OCI-M2 (cell line): ENCODE results near the gene MMP24.
"Not testable (repeated sequence)": the region's sequence is repeated elsewhere in the genome, so short reads cannot be mapped to it uniquely, and the experiment has no call there.

Source experiments
- DNase-seq: peaks from one replicate; lab custom pipeline; 2025; ENCODE audit not compliant: unreplicated experiment; lab: John Stamatoyannopoulos, UW

MMP24 gene

DNA sequence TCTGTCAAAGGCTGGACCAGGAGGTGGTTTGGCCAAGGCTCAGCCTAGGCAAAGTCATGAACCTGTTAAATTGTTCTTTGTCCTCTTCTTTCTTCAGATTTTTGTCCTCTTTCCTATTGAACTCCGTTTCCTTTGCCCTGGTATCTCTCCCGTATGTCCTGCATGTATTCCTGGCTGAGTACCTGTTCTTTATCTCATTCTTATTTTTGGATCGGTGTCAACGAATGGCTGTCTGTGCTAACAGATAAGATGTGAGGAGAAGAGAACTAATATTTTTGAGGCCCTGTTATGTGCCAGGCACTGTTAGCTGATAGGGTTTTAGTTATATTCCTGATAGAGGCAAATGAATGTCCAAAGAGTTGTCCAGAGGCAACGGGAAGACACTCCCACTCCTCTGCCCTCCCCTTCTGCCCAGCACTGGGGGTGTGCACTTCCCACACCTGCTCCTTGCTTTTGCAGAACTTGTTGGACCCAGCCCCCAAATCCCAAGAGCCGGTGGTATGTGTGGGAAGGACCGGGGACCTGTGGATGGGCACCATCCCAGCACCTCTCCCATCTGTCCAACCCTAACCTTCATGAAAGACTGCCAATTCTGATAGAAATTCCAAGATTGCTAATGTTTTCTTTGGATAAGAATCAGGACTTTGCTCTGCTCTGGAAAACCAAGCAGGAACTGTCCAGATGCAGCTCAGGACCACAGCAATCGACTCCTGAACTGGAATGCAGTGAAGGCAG, 30.9 kb downstream of the MMP24 start:
- no peak for DNase-seq

GRCh38 chr20:35260426-35260825, 33.9 kb downstream of the MMP24 start:
- no peak for DNase-seq

DNA sequence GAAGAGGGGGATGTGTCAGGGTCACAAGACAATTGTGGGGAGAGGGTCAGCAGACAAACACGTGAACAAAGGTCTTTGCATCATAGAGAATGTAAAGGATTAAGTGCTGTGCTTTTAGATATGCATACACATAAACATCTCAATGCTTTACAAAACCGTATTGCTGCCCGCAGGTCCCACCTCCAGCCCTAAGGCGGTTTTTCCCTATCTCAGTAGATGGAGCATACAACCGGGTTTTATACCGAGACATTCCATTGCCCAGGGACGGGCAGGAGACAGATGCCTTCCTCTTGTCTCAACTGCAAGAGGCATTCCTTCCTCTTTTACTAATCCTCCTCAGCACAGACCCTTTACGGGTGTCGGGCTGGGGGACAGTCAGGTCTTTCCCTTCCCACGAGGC, 35.8 kb downstream of the MMP24 start:
- DNase-seq, result not testable (repeated sequence)

DNA sequence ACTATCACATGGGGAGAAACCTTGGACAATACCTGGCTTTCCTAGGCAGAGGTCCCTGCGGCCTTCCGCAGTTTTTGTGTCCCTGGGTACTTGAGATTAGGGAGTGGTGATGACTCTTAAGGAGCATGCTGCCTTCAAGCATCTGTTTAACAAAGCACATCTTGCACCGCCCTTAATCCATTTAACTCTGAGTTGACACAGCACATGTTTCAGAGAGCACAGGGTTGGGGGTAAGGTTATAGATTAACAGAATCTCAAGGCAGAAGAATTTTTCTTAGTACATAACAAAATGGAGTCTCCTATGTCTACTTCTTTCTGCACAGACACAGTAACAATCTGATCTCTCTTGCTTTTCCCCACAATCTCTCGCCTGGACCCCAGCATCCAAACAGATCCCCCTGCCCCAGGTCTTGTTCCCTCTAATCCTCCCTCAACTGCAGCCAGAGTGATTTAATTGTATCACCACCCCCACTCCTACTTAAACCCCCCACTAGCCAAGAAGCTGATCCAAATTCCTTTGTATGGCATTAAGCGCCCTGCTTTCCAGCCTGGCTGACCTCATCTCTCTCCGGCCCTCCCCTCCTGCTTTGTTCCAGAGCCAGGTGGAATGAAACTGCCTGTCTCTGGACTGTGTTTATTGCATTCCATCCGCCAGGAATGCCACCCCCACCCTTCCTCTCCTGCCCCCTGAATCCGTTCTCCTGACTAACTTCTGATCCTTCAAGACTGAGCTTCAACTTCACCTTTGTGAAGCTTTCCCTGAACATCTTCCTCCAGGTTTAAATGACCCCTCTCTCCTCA, 36.4 kb downstream of the MMP24 start:
- not testable (repeated sequence) for DNase-seq

- DNase-seq, result no peak
These were observed 37.2 kb downstream of the MMP24 start for GRCh38 chr20:35263532-35264341.

- no peak for DNase-seq
These were observed 38.3 kb downstream of the MMP24 start for GRCh38 chr20:35264755-35265154.

DNA sequence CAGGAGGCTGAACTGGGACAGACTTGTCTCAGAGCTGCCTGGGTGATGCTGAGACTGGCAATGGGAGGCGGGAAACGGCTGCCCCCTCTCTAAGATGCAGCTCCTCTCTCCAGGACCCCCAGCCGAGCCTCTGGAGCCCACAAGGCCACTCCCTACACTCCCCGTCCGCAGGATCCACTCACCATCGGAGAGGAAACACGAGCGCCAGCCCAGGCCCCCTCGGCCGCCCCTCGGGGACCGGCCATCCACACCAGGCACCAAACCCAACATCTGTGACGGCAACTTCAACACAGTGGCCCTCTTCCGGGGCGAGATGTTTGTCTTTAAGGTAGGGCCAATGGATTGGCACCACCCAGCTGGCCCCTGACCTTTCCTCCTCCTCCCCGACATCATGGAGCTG, 40.6 kb downstream of the MMP24 start:
- DNase-seq, result no peak

DNA sequence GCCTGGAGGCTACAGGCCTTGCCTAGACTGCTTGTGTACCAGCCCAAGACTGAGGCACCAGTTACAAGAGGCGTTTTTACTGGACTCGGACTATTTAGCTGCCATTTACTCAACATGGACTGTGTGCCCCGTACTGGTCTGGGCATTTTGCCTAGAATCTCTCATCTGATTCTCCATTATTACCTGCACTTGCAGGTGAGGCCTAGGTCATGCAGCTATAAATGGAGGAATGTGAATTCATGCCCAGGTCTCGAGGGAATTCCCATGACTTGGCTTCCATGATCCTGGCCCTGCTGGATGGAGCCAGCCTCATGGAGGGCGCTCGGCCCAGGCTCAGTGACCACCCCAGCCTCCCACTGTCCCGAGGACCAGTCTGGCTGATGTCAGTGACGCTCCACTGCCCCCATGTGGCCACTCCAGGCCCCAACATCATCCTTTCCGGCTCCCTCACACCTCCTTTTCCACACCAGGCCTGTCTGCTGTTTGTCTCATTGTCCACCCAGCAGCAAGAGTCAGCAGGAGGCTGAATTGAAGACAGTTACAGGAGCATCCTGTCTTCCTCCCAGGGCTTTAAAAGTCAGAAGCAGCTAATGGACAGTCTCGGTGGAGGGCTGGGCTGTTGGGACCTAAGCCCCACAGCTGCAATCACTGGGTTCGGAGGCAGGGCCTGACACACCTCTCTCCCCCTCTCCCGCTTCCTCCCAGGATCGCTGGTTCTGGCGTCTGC, 42.7 kb downstream of the MMP24 start:
- DNase-seq, result peak; percentile 57

- DNase-seq, result no peak
These were observed 43.8 kb downstream of the MMP24 start for GRCh38 chr20:35270021-35270902.

DNA sequence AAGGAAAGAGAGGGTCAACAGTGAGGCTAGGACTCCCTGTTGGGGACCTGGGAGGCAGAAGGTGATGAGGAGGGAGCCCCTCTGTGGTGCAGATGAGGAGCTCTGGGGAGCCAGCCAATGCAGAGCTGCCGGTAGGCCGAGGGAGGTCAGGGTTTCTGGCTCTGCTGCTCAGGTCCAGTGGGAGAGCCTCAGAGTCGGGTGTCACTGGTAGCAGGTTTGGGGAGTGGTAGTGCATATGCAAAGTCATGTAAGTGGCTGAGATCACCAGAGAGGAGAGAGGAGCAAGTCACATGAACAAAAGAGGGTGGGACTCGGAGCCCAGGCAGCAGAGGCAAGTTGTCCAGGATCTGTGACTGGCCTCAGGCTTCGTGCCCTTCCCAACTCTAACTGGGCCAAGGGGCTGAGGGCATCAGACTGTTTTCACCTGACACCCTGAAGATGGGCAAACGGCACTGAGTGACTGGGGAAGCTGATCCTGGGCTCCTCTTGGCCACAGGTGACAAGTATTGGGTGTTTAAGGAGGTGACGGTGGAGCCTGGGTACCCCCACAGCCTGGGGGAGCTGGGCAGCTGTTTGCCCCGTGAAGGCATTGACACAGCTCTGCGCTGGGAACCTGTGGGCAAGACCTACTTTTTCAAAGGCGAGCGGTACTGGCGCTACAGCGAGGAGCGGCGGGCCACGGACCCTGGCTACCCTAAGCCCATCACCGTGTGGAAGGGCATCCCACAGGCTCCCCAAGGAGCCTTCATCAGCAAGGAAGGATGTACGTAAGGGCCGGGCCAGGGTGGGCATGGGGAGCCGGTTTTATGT, 44.8 kb downstream of the MMP24 start:
- no peak for DNase-seq

DNA sequence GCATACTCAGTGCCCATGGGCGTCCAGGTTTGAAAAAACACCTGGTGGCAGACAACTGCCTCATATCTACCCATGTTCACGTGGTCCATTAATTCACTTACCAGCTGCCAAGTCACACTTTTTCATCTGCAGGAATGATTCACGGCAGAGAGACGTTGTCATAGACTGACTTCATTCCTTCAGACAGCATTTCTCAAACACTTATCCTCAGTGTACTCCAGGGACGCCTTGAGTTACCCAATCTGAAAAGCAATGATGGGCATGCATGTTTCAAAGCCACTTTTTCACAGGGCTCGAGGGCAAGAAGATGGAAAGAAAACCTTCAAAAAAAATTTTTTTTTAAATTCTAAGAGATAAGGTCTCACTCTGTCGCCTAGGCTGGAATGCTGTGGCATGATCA, 45.4 kb downstream of the MMP24 start:
- no peak for DNase-seq

- no peak for DNase-seq
These were observed 47.1 kb downstream of the MMP24 start for GRCh38 chr20:35273449-35274171.

- no peak for DNase-seq
These were observed 47.9 kb downstream of the MMP24 start for GRCh38 chr20:35274172-35275092.

DNA sequence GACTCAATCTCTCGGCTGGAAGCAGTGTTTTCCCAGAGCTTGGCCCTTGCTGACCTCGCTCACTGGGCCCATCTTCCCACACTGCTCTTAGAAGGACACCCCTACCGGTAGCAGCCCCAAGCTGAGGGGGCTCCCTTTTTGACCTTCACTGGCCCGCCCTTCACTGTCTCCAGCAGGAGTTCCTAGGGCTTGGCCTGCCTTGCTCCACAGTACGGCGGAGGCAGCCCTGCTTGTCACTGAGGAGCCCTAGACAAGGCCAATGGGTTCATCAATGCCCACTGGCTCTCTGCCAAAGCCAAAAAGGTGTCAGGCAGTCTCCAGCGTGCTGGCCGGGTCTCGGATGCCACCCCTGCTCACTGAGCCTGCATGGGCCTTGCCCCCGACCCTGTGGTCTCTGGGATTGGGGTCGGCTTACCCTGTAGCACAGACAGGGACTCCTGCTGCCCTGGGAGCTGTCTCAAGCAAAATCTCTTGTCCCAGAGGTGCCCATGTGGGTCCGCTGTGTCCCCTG, 49.3 kb downstream of the MMP24 start:
- no peak for DNase-seq

DNA sequence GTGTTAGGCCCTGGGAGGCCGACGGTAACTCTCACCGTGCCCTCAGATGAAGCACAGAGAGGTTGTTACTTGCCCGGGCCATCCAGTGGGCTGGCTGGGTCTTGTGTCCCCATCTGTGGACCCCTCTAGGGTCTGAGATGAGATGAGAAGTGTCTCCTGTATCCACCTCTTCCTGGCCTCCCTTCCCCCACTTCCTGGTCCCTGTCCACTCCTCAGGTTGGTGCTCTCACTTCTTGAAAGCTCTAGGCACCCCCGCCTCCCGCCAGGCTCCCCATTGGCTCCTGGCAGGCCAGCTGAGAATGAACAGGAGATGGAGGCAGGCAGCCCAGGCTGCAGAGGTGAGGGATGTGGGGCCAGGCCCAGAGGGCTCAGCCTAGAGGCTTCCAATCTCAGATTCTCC, 49.9 kb downstream of the MMP24 start:
- no peak for DNase-seq

- DNase-seq, result no peak
These were observed 50.6 kb downstream of the MMP24 start for GRCh38 chr20:35277127-35277526.
